ENCODE measurements around the gene MYH11. TPM values are rescaled to one million over a fixed set of nuclear protein-coding genes. Genes with fewer than 3 reads are reported as not detected.

Gene MYH11
- total RNA-seq, 4 donors from 2014 or later = 19.5 to 63.2 (median 24.6) TPM

DNA sequence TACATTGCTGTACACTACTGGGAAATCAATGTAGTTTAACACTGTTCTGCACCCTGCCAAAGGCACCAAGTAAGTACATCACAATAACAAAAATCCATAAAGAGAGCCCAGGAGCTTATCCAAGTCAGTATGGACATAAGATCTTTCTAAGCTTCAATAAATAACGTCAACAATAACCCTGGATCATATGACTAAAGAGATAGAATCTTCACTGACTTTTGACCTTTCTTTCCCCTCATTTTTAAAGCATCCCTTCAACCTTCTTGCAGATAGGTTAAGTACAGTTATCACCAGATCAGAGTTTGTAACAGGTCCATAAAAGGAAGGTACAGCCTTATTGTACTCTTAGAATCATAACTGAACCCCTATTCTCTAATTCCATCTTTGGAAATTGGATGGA, 29.2 kb upstream of the MYH11 start:
- H3K4me1 ChIP-seq = peaks cover 14 to 23% of the 10 kb centered on the region in 2 donors
- H3K4me3 ChIP-seq (replicated peaks in 1 of 3) = no peak overlapping the region
- no peak for TF ChIP-seq POLR2A (IDR thresholded peaks at IDR 0.05)
- TF ChIP-seq, protein P1, sequence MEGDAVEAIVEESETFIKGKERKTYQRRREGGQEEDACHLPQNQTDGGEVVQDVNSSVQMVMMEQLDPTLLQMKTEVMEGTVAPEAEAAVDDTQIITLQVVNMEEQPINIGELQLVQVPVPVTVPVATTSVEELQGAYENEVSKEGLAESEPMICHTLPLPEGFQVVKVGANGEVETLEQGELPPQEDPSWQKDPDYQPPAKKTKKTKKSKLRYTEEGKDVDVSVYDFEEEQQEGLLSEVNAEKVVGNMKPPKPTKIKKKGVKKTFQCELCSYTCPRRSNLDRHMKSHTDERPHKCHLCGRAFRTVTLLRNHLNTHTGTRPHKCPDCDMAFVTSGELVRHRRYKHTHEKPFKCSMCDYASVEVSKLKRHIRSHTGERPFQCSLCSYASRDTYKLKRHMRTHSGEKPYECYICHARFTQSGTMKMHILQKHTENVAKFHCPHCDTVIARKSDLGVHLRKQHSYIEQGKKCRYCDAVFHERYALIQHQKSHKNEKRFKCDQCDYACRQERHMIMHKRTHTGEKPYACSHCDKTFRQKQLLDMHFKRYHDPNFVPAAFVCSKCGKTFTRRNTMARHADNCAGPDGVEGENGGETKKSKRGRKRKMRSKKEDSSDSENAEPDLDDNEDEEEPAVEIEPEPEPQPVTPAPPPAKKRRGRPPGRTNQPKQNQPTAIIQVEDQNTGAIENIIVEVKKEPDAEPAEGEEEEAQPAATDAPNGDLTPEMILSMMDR (IDR thresholded peaks at IDR 0.05) = no peak
- DNase-seq = no peak
- H3K27ac ChIP-seq = no peak overlapping the region
- WGBS, 2 donors = 45 to 48% methylated on average over 1 of the region's 1 CpG
- intact Hi-C loops (cut with DNase I) = no loop called here
- no peaks in the 10 kb centered on the region for H3K9me3 ChIP-seq
- no peaks in the 10 kb centered on the region for H3K27me3 ChIP-seq
- H3K36me3 ChIP-seq = peaks cover 7 to 14% of the 10 kb centered on the region in 2 donors

DNA sequence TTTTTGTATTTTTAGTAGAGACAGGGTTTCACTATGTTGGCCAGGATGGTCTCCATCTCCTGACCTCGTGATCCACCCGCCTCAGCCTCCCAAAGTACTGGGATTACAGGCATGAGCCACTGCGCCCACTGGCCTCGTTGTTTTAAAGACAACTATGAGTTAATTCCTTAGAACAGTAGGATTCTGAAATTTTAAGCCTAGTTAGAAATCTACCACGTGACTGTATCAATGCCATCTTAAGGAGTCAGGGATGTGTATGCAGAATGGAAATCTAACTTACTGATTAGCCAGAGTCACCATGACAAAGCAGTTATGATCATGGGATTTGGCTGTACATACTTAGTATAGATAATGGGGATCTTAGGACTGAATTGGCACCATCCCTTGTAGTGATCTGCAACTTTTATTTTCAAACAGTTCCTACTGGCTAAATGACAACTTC, 28.8 kb upstream of the MYH11 start:
- Histone ChIP-seq H3K27ac (no peak overlapping the region), H3K9me3 (no peaks in the 10 kb centered on the region), H3K36me3 (peaks cover 7 to 14% of the 10 kb centered on the region in 2 donors), H3K4me1 (peaks cover 14 to 23% of the 10 kb centered on the region in 2 donors), H3K4me3 (replicated peaks in 1 of 3) (no peak overlapping the region), H3K27me3 (no peaks in the 10 kb centered on the region)
- no peak for TF ChIP-seq POLR2A (IDR thresholded peaks at IDR 0.05)
- TF ChIP-seq, protein P1 (IDR thresholded peaks at IDR 0.05) = no peak
- 91 to 94% methylated on average over 5 of the region's 5 CpGs for WGBS, 2 donors
- DNase-seq = no peak
- intact Hi-C loops (cut with DNase I) = no loop called here

DNA sequence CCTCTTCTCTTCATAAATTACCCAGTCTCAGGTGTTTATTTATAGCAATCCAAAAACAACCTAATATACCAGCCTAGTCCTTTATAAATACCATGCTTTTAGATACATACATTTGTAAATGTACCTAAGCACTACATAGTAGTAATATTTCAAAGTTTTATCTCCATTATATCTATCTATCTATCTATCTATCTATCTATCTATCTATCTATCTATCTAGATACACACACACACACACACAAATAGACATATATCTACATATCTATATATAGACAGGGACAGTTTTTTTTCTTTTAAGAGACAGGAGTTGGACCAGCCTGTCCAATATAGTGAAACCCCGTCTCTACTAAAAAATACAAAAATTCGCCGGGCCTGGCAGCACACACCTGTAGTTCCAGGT, 25.7 kb upstream of the MYH11 start:
- no peaks in the 10 kb centered on the region for H3K9me3 ChIP-seq
- H3K4me1 ChIP-seq = peaks cover 20 to 34% of the 10 kb centered on the region in 2 donors
- peaks cover 7 to 16% of the 10 kb centered on the region in 2 donors for H3K36me3 ChIP-seq
- no peak overlapping the region for H3K27ac ChIP-seq
- no peaks in the 10 kb centered on the region for H3K27me3 ChIP-seq
- TF ChIP-seq POLR2A (IDR thresholded peaks at IDR 0.05) = no peak
- TF ChIP-seq, protein P1 (IDR thresholded peaks at IDR 0.05) = no peak
- intact Hi-C loops (cut with DNase I) = no loop called here
- no peak overlapping the region for H3K4me3 ChIP-seq (replicated peaks in 1 of 3)
- DNase-seq = no peak
- 79 to 97% methylated on average over 3 of the region's 3 CpGs for WGBS, 2 donors

DNA sequence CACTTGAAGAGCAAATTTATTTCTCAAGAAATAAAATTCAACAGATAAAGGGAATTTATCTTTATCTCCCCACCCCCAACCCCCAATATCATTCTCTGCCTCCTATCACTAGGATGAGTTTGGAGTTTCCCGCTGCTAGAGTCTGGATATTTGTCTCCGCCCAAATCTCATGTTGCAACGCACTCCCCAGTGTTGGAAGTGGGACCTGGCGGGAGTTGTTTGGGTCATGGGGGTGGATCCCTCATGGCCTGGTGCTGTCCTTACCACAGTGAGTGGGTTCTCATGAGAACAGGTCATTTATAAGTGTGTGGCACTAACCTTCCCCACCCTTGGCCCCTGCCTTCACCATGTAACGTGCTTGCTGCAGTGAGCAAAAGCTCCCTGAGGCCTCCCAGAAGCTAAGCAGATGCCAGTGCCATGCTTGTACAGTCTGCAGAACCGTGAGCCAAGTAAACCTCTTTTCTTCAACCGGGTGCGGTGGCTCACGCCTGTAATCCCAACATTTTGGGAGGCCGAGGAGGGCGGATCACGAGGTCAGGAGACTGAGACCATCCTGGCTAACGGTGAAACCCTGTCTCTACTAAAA, 25.1 kb upstream of the MYH11 start:
- H3K4me1 ChIP-seq = peaks cover 14 to 27% of the 10 kb centered on the region in 2 donors

More for the DNA sequence above, 25.1 kb upstream of the MYH11 start:
- 90 to 94% methylated on average over 13 of the region's 13 CpGs for WGBS, 2 donors
- H3K36me3 ChIP-seq = peaks cover 7 to 16% of the 10 kb centered on the region in 2 donors
- H3K27me3 ChIP-seq = no peaks in the 10 kb centered on the region
- TF ChIP-seq, protein P1 (IDR thresholded peaks at IDR 0.05) = no peak
- no peak for TF ChIP-seq POLR2A (IDR thresholded peaks at IDR 0.05)
- DNase-seq = no peak
- no peak overlapping the region for H3K4me3 ChIP-seq (replicated peaks in 1 of 3)
- H3K27ac ChIP-seq = no peak overlapping the region
- H3K9me3 ChIP-seq = no peaks in the 10 kb centered on the region
- intact Hi-C loops (cut with DNase I) = no loop called here

Measured in thyroid gland (tissue), 4 donors.